Neural progenitor cell (in vitro differentiated cells): ENCODE measurements around the gene GALNT18. TPM values are rescaled to one million over a fixed set of nuclear protein-coding genes. Genes with fewer than 3 reads are reported as not detected.

Source experiments
- DNase-seq: peaks from one replicate; pipeline ENCODE4 v3.0.0-alpha.2; 2016; ENCODE audit warnings: low spot score
- H2AFZ ChIP-seq: fragments of 200-600 bp; sonication (generic); replicated peaks from 2 replicates; pipeline ENCODE4 v1.6.1; 2016; ENCODE audit warnings: antibody characterized with exemption
- H3F3A ChIP-seq: fragments of 200-600 bp; sonication (generic); 2 replicates; pipeline ENCODE4 v1.6.1; 2016; ENCODE audit warnings: antibody characterized with exemption, low read depth
- H3K27ac ChIP-seq: fragments of 200-600 bp; sonication (generic); 2 replicates; pipeline ENCODE4 v1.5.1; 2016; ENCODE audit warnings: mild to moderate bottlenecking
- H3K27me3 ChIP-seq: fragments of 200-600 bp; sonication (generic); 2 replicates; pipeline ENCODE4 v1.6.1; 2016; ENCODE audit warnings: mild to moderate bottlenecking, moderate library complexity
- H3K36me3 ChIP-seq: fragments of 200-600 bp; sonication (generic); 2 replicates; pipeline ENCODE4 v1.5.1; 2016
- H3K4me1 ChIP-seq: fragments of 200-600 bp; sonication (generic); 2 replicates; pipeline ENCODE4 v1.6.1; 2016; ENCODE audit warnings: mixed run types
- H3K4me2 ChIP-seq: fragments of 200-600 bp; sonication (generic); 2 replicates; pipeline ENCODE4 v1.6.1; 2016
- H3K4me3 ChIP-seq: fragments of 200-600 bp; sonication (generic); 2 replicates; pipeline ENCODE4 v1.5.1; 2016
- H3K79me2 ChIP-seq: fragments of 200-600 bp; sonication (generic); 2 replicates; pipeline ENCODE4 v1.6.1; 2016; ENCODE audit warnings: low read depth
- H3K9ac ChIP-seq: fragments of 200-600 bp; sonication (generic); 2 replicates; pipeline ENCODE4 v1.6.1; 2016
- H3K9me3 ChIP-seq: fragments of 200-600 bp; sonication (generic); 2 replicates; pipeline ENCODE4 v1.5.1; 2016; ENCODE audit warnings: low read depth
- H4K20me1 ChIP-seq: fragments of 200-600 bp; sonication (generic); 2 replicates; pipeline ENCODE4 v1.6.1; 2016; ENCODE audit warnings: low read depth
- H3K27ac Mint-ChIP-seq: 3 replicates; pipeline ENCODE4 v1.8.0; 2021; ENCODE audit warnings: mixed read lengths
- H3K27me3 Mint-ChIP-seq: 2 replicates; pipeline ENCODE4 v1.8.0; 2022; ENCODE audit warnings: low read depth, mild to moderate bottlenecking, inconsistent platforms, moderate library complexity, mixed read lengths; ENCODE audit not compliant: insufficient read depth
- H3K36me3 Mint-ChIP-seq: 3 replicates; pipeline ENCODE4 v1.8.0; 2021; ENCODE audit warnings: mixed read lengths
- H3K4me1 Mint-ChIP-seq: 3 replicates; pipeline ENCODE4 v1.8.0; 2021; ENCODE audit warnings: mixed read lengths
- H3K4me3 Mint-ChIP-seq: 3 replicates; pipeline ENCODE4 v1.8.0; 2021; ENCODE audit warnings: mild to moderate bottlenecking, moderate library complexity, mixed read lengths
- H3K9me3 Mint-ChIP-seq: 3 replicates; pipeline ENCODE4 v1.8.0; 2020; ENCODE audit warnings: mixed read lengths
- EZH2 ChIP-seq: fragments of 200-600 bp; sonication (generic); IDR thresholded peaks from 2 replicates; pipeline ENCODE4 v1.6.1; 2017; ENCODE audit warnings: antibody characterized with exemption, mild to moderate bottlenecking, moderate library complexity
- EZH2phosphoT487 ChIP-seq: fragments of 200-600 bp; sonication (generic); IDR thresholded peaks from 2 replicates; pipeline ENCODE4 v1.6.1; 2017; ENCODE audit warnings: antibody characterized with exemption
- total RNA-seq: library from RNA; depleted of rRNA; stranded (reverse); fragments of >200 nt; gene quantifications from 2 replicates; pipeline ENCODE4 v1.2.3, GENCODE V29; 2015; ENCODE audit warnings: low replicate concordance
- TF ChIP-seq, protein P1 (sequence below): fragments of 200-600 bp; sonication (generic); IDR thresholded peaks from 2 replicates; pipeline ENCODE4 v1.5.1; 2017; ENCODE audit warnings: antibody characterized with exemption, mild to moderate bottlenecking

The GALNT18 gene
- total RNA-seq, 1 donor from 2014 or later = 2.4 TPM

GRCh38 chr11:11265320-11265719 lies 356.5 kb downstream of the GALNT18 start:
- H2AFZ ChIP-seq = no peak overlapping the region
- Mint-ChIP-seq H3K9me3 (no peaks in the 10 kb centered on the region), H3K4me3 (no peak overlapping the region), H3K4me1 (peaks cover 7% of the 10 kb centered on the region), H3K27ac (no peak overlapping the region), H3K36me3 (peaks cover 2% of the 10 kb centered on the region), H3K27me3 (peaks cover 2% of the 10 kb centered on the region)
- no peaks in the 10 kb centered on the region for H3K27me3 ChIP-seq
- H3K9me3 ChIP-seq = no peaks in the 10 kb centered on the region
- H3K4me2 ChIP-seq = no peak overlapping the region
- no peaks in the 10 kb centered on the region for H3F3A ChIP-seq
- H4K20me1 ChIP-seq = no peaks in the 10 kb centered on the region
- no peak for DNase-seq
- no peak for TF ChIP-seq EZH2phosphoT487
- no peak for TF ChIP-seq EZH2
- TF ChIP-seq, protein P1, sequence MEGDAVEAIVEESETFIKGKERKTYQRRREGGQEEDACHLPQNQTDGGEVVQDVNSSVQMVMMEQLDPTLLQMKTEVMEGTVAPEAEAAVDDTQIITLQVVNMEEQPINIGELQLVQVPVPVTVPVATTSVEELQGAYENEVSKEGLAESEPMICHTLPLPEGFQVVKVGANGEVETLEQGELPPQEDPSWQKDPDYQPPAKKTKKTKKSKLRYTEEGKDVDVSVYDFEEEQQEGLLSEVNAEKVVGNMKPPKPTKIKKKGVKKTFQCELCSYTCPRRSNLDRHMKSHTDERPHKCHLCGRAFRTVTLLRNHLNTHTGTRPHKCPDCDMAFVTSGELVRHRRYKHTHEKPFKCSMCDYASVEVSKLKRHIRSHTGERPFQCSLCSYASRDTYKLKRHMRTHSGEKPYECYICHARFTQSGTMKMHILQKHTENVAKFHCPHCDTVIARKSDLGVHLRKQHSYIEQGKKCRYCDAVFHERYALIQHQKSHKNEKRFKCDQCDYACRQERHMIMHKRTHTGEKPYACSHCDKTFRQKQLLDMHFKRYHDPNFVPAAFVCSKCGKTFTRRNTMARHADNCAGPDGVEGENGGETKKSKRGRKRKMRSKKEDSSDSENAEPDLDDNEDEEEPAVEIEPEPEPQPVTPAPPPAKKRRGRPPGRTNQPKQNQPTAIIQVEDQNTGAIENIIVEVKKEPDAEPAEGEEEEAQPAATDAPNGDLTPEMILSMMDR = no peak
- no peak overlapping the region for H3K9ac ChIP-seq
- no peaks in the 10 kb centered on the region for H3K36me3 ChIP-seq
- no peaks in the 10 kb centered on the region for H3K79me2 ChIP-seq
- H3K4me3 ChIP-seq = no peak overlapping the region
- H3K4me1 ChIP-seq = peaks cover 6% of the 10 kb centered on the region
- H3K27ac ChIP-seq = no peak overlapping the region

DNA sequence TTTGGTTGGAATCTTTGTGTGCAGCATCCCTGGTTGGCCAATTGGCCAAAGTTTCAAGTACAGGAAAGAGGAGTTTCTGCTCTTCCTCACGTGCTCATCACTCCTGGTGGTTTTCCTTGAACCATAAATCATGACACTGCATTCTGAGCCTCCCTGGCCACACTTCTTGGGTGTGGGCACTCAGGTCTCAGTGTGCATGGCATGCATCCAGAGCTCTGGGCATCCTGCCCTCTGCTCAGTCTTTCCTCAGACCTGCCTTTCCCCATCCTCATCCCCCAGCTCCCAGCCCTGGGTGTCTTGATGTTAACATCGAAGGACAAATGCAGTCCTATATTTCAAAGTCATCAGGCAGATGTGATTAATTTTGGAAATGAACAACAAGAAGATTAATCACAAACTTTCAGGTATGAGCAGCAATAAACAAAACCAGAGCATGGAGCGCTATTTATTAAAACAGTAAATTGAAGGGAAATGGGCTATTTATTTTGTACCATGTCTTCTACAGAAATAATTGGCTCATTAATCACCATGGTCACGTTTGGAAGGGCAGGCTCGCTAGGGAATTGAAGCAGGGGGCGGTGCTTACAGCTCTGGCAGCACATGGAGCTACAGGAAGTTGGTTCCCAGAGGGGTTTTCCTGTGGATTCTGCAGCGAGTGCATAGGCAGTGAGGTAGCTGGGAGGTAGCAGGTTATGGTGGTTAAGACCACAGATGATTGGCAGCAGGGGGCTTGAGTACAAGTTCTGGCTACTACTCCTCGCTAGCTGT lies 358.4 kb downstream of the GALNT18 start:
- Histone ChIP-seq H3K4me1 (peaks cover 6% of the 10 kb centered on the region), H3K36me3 (no peaks in the 10 kb centered on the region), H3K27ac (no peak overlapping the region), H3K79me2 (no peaks in the 10 kb centered on the region), H3K9ac (no peak overlapping the region), H3K9me3 (no peaks in the 10 kb centered on the region), H3K4me3 (no peak overlapping the region), H3K27me3 (no peaks in the 10 kb centered on the region), H3F3A (no peaks in the 10 kb centered on the region), H2AFZ (no peak overlapping the region), H3K4me2 (no peak overlapping the region), H4K20me1 (no peaks in the 10 kb centered on the region)
- H3K4me3 Mint-ChIP-seq = no peak overlapping the region
- peaks cover 2% of the 10 kb centered on the region for H3K27me3 Mint-ChIP-seq
- H3K36me3 Mint-ChIP-seq = no peaks in the 10 kb centered on the region
- peaks cover 7% of the 10 kb centered on the region for H3K4me1 Mint-ChIP-seq
- no peak overlapping the region for H3K27ac Mint-ChIP-seq
- TF ChIP-seq EZH2phosphoT487 = no peak
- TF ChIP-seq, protein P1 = no peak
- no peak for TF ChIP-seq EZH2
- H3K9me3 Mint-ChIP-seq = no peaks in the 10 kb centered on the region
- DNase-seq = no peak

DNA sequence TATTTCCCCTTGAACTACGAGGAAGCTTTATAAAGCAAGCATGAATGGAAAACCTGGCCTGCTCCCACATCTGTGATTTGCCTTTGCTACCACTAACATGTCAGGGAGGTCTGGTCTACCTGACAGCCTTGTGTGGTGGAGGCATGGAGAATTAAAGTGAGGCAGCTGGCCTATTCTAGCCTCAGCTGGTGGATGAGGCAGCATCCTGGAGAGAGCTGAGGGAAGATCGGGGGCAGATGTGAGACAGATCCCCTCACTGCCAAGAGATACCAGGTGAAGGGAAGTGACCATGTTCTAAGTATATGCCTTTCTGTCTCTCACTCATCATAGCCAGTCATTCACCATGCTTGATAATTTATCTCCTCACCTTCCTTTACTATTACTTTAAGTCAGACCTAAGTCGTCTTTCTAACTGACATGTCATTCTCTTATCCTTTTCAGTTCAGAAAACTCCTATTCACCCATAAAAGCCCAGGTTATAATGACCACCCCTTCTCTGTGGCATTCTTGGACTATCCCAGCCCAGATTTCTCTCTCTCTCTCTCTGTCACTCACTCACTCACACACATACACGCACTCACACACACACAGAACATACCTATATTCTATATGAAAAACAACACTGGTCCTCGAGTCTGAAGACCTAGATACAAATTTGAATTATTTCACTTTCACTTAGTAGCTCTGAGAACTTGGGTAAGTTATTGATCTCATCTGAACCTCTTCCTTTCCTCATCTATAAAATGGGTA lies 359.5 kb downstream of the GALNT18 start:
- TF ChIP-seq EZH2phosphoT487 (no peak), EZH2 (no peak)
- TF ChIP-seq, protein P1 = no peak

More for the DNA sequence above, 359.5 kb downstream of the GALNT18 start:
- Histone ChIP-seq H3K79me2 (no peaks in the 10 kb centered on the region), H3K27me3 (no peaks in the 10 kb centered on the region), H3K4me3 (no peak overlapping the region), H3K27ac (no peak overlapping the region), H3K4me2 (no peak overlapping the region), H3K9ac (no peak overlapping the region), H3K9me3 (no peaks in the 10 kb centered on the region), H3K36me3 (no peaks in the 10 kb centered on the region), H2AFZ (no peak overlapping the region), H3F3A (no peaks in the 10 kb centered on the region), H4K20me1 (no peaks in the 10 kb centered on the region), H3K4me1 (peaks cover 6% of the 10 kb centered on the region)
- H3K4me3 Mint-ChIP-seq = no peak overlapping the region
- peaks cover 7% of the 10 kb centered on the region for H3K4me1 Mint-ChIP-seq
- DNase-seq = no peak
- H3K27me3 Mint-ChIP-seq = peaks cover 6% of the 10 kb centered on the region
- H3K9me3 Mint-ChIP-seq = no peaks in the 10 kb centered on the region
- H3K36me3 Mint-ChIP-seq = no peaks in the 10 kb centered on the region
- no peak overlapping the region for H3K27ac Mint-ChIP-seq
